WTC11 (cell line): ENCODE results near the gene TXN2. TPM values are rescaled to one million over a fixed set of nuclear protein-coding genes. Genes with fewer than 3 reads are reported as not detected.
A peak's percentile ranks its signal among the peaks of the same experiment; 100 is the strongest.

Source experiments
- ATAC-seq: fragments of 200-7000 bp; cut with Tn5 transposase; 2 replicates; pipeline ENCODE4 v1.10.0; 2021; ENCODE audit warnings: mild to moderate bottlenecking, moderate library complexity
- CTCF ChIA-PET: fragments of 300-600 bp; sonication (Branson Sonifier 250); formaldehyde crosslinking; loops from one replicate; lab custom pipeline; 2021; ENCODE audit warnings: antibody characterized with exemption; lab: Charles Lee
- POLR2A ChIA-PET: fragments of 350-600 bp; sonication (Branson Sonifier 250); formaldehyde crosslinking; loops from one replicate; lab custom pipeline; 2021; ENCODE audit warnings: antibody characterized with exemption; lab: Charles Lee
- DNase-seq: peaks from one replicate; pipeline ENCODE4 v3.0.0; 2021; ENCODE audit warnings: low spot score
- H3K27ac Mint-ChIP-seq: 2 replicates; pipeline ENCODE4 v1.8.0; 2021; ENCODE audit warnings: mixed read lengths
- H3K27me3 Mint-ChIP-seq: 2 replicates; pipeline ENCODE4 v1.8.0; 2021; ENCODE audit warnings: low read depth, mild to moderate bottlenecking, moderate library complexity, mixed read lengths
- H3K36me3 Mint-ChIP-seq: 2 replicates; pipeline ENCODE4 v1.8.0; 2021; ENCODE audit warnings: mixed read lengths
- H3K4me1 Mint-ChIP-seq: 2 replicates; pipeline ENCODE4 v1.8.0; 2022; ENCODE audit warnings: mixed read lengths
- H3K4me3 Mint-ChIP-seq: 2 replicates; pipeline ENCODE4 v1.8.0; 2021; ENCODE audit warnings: mild to moderate bottlenecking, moderate library complexity, mixed read lengths
- H3K9me3 Mint-ChIP-seq: 2 replicates; pipeline ENCODE4 v1.8.0; 2021; ENCODE audit warnings: mixed read lengths
- AR ChIP-seq: fragments of 250-450 bp; sonication (Bioruptor Pico); IDR thresholded peaks from 2 replicates; pipeline ENCODE4 v1.9.0; 2021; ENCODE audit warnings: mild to moderate bottlenecking
- ESRRA ChIP-seq: sonication (generic); formaldehyde crosslinking; IDR thresholded peaks from 2 replicates; pipeline ENCODE4 v1.8.1; 2022; ENCODE audit warnings: mild to moderate bottlenecking, missing genetic modification reagents, borderline replicate concordance
- FOXJ3 ChIP-seq: sonication (generic); formaldehyde crosslinking; IDR thresholded peaks from 2 replicates; pipeline ENCODE4 v1.9.0; 2021; ENCODE audit warnings: missing genetic modification reagents, mild to moderate bottlenecking, borderline replicate concordance
- FOXP4 ChIP-seq: sonication (generic); formaldehyde crosslinking; IDR thresholded peaks from 2 replicates; pipeline ENCODE4 v1.8.0; 2022; ENCODE audit warnings: mild to moderate bottlenecking, missing genetic modification reagents
- GABPB1 ChIP-seq: sonication (generic); formaldehyde crosslinking; IDR thresholded peaks from 2 replicates; pipeline ENCODE4 v1.8.1; 2023; ENCODE audit warnings: mild to moderate bottlenecking, missing genetic modification reagents
- GRHL2 ChIP-seq: fragments of 250-450 bp; sonication (Bioruptor Pico); IDR thresholded peaks from 2 replicates; pipeline ENCODE4 v1.8.0; 2022; ENCODE audit warnings: mild to moderate bottlenecking, moderate library complexity; ENCODE audit not compliant: insufficient replicate concordance, severe bottlenecking
- IRF2 ChIP-seq: sonication (generic); formaldehyde crosslinking; IDR thresholded peaks from 2 replicates; pipeline ENCODE4 v1.8.0; 2022; ENCODE audit warnings: low read depth, missing genetic modification reagents, borderline replicate concordance
- MAX ChIP-seq: sonication (generic); formaldehyde crosslinking; IDR thresholded peaks from 2 replicates; pipeline ENCODE4 v1.8.0; 2022; ENCODE audit warnings: mild to moderate bottlenecking, missing genetic modification reagents
- NR1H2 ChIP-seq: sonication (generic); formaldehyde crosslinking; IDR thresholded peaks from 2 replicates; pipeline ENCODE4 v1.9.0; 2021; ENCODE audit warnings: mild to moderate bottlenecking, moderate library complexity, missing genetic modification reagents
- OVOL2 ChIP-seq: fragments of 250-450 bp; sonication (Bioruptor Pico); IDR thresholded peaks from 2 replicates; pipeline ENCODE4 v1.9.0; 2021; ENCODE audit warnings: mild to moderate bottlenecking, borderline replicate concordance
- USF2 ChIP-seq: sonication (generic); formaldehyde crosslinking; IDR thresholded peaks from 2 replicates; pipeline ENCODE4 v1.8.1; 2023; ENCODE audit warnings: mild to moderate bottlenecking, missing genetic modification reagents, moderate library complexity
- ZBTB21 ChIP-seq: sonication (generic); formaldehyde crosslinking; IDR thresholded peaks from 2 replicates; pipeline ENCODE4 v1.8.1; 2023; ENCODE audit warnings: mild to moderate bottlenecking, missing genetic modification reagents, borderline replicate concordance
- ZNF121 ChIP-seq: sonication (generic); formaldehyde crosslinking; IDR thresholded peaks from 2 replicates; pipeline ENCODE4 v1.8.0; 2023; ENCODE audit warnings: missing genetic modification reagents
- ZNF232 ChIP-seq: sonication (generic); formaldehyde crosslinking; IDR thresholded peaks from 2 replicates; pipeline ENCODE4 v1.8.0; 2022; ENCODE audit warnings: mild to moderate bottlenecking, missing genetic modification reagents
- ZNF416 ChIP-seq: fragments of 250-450 bp; sonication (Bioruptor Pico); IDR thresholded peaks from 2 replicates; pipeline ENCODE4 v1.9.0; 2021; ENCODE audit warnings: mild to moderate bottlenecking, inconsistent platforms
- ZNF423 ChIP-seq: fragments of 250-450 bp; sonication (Bioruptor Pico); IDR thresholded peaks from 2 replicates; pipeline ENCODE4 v2.1.2; 2022; ENCODE audit warnings: mild to moderate bottlenecking, moderate library complexity
- total RNA-seq: library from RNA; stranded (reverse); gene quantifications from 3 replicates; pipeline ENCODE4 v1.2.3, GENCODE V29; 2021
- TF ChIP-seq, protein P1 (sequence below): sonication (generic); formaldehyde crosslinking; IDR thresholded peaks from 2 replicates; pipeline ENCODE4 v1.8.0; 2023; ENCODE audit warnings: mild to moderate bottlenecking, missing genetic modification reagents
- TF ChIP-seq, protein P2 (sequence below): sonication (generic); formaldehyde crosslinking; IDR thresholded peaks from 2 replicates; pipeline ENCODE4 v1.8.1; 2023; ENCODE audit warnings: mild to moderate bottlenecking, moderate library complexity, missing genetic modification reagents
- TF ChIP-seq, protein P3 (sequence below): fragments of 250-450 bp; sonication (Bioruptor Pico); IDR thresholded peaks from 2 replicates; pipeline ENCODE4 v1.8.0; 2021; ENCODE audit warnings: mild to moderate bottlenecking

TXN2 gene
- total RNA-seq, 1 experiment from 2014 or later = 57.6 TPM

DNA sequence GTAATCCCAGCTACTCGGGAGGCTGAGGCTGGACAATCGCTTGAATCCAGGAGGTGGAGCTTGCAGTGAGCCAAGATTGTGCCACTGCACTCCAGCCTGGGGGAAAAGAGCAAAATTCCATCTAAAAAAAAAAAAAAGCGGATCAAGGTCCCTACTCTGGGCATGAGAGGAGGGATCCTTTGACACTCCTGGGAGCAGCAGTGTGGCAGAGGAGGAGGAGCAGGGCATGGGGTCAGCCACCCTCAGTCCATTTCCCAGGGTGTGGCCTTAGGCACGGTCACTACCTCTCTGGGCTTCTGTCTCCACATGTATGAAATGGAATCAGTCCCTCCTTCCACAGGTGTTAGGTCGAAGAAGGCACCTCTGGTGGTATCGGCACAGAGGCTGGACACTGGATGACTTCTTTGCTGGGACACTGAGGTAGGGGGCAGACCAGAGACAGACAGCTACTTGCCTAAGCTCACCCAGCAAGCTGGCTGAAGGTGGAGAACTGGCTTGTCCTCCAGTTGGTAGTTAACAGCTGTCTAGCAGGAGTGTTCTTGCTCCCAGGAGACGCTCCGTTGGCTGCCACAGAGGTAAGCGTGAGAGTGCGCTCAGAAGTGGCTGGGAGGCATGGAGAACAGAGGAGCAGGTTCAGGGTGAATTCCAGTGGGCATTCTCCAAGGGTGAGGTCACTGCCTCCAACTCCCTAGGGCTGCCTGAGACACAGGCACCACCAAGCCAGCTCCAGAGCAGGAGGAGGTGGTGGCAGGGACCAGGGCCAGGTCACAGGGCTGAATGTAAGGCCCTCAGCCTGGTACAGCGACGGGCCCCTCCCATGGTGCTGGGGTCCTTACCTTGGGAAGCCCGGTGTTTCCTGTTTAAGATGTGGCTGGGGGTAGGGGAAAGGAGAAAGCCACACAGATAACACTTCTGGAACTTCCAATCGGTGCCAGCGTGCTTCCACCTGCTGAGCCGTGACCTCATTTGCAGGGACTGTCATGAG lies 19.5 kb downstream of the TXN2 start:
- POLR2A ChIA-PET = no interaction called here
- DNase-seq (no peak), ATAC-seq (peak; percentile 55)

GRCh38 chr22:36460202-36460601 lies 21.2 kb downstream of the TXN2 start:
- no peak overlapping the region for H3K4me3 Mint-ChIP-seq
- CTCF ChIA-PET = interaction anchor here (1.1 to 2.8 kb wide), 4 partner anchors 10 to 159 kb away, joined by 6 to 23 read pairs (median 8); no protein-coding TSS in a partner anchor
- DNase-seq = no peak
- peaks cover 47% of the 10 kb centered on the region for H3K4me1 Mint-ChIP-seq
- no peaks in the 10 kb centered on the region for H3K9me3 Mint-ChIP-seq
- peaks cover 10% of the 10 kb centered on the region for H3K27me3 Mint-ChIP-seq
- no peak for ATAC-seq
- no peak for TF ChIP-seq ZBTB21 (CRISPR knock-in tag)
- TF ChIP-seq, protein P1, sequence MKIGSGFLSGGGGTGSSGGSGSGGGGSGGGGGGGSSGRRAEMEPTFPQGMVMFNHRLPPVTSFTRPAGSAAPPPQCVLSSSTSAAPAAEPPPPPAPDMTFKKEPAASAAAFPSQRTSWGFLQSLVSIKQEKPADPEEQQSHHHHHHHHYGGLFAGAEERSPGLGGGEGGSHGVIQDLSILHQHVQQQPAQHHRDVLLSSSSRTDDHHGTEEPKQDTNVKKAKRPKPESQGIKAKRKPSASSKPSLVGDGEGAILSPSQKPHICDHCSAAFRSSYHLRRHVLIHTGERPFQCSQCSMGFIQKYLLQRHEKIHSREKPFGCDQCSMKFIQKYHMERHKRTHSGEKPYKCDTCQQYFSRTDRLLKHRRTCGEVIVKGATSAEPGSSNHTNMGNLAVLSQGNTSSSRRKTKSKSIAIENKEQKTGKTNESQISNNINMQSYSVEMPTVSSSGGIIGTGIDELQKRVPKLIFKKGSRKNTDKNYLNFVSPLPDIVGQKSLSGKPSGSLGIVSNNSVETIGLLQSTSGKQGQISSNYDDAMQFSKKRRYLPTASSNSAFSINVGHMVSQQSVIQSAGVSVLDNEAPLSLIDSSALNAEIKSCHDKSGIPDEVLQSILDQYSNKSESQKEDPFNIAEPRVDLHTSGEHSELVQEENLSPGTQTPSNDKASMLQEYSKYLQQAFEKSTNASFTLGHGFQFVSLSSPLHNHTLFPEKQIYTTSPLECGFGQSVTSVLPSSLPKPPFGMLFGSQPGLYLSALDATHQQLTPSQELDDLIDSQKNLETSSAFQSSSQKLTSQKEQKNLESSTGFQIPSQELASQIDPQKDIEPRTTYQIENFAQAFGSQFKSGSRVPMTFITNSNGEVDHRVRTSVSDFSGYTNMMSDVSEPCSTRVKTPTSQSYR (CRISPR knock-in tag) = no peak
- no peak for TF ChIP-seq FOXP4 (CRISPR knock-in tag)
- TF ChIP-seq IRF2 (CRISPR knock-in tag) = no peak
- no peak for TF ChIP-seq FOXJ3
- no peak for TF ChIP-seq ZNF416 (CRISPR knock-in tag)
- TF ChIP-seq, protein P2, sequence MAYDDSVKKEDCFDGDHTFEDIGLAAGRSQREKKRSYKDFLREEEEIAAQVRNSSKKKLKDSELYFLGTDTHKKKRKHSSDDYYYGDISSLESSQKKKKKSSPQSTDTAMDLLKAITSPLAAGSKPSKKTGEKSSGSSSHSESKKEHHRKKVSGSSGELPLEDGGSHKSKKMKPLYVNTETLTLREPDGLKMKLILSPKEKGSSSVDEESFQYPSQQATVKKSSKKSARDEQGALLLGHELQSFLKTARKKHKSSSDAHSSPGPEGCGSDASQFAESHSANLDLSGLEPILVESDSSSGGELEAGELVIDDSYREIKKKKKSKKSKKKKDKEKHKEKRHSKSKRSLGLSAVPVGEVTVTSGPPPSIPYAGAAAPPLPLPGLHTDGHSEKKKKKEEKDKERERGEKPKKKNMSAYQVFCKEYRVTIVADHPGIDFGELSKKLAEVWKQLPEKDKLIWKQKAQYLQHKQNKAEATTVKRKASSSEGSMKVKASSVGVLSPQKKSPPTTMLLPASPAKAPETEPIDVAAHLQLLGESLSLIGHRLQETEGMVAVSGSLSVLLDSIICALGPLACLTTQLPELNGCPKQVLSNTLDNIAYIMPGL (CRISPR knock-in tag) = no peak
- TF ChIP-seq NR1H2 (CRISPR knock-in tag) = no peak
- no peak for TF ChIP-seq ESRRA
- TF ChIP-seq MAX (CRISPR knock-in tag) = no peak
- no peak for TF ChIP-seq OVOL2 (CRISPR knock-in tag)
- no peak for TF ChIP-seq AR (CRISPR knock-in tag)
- no peak for TF ChIP-seq ZNF121 (CRISPR knock-in tag)
- POLR2A ChIA-PET = interaction anchor here (1.2 to 1.9 kb wide), 2 partner anchors 50 to 90 kb away, joined by 3 to 17 read pairs; no protein-coding TSS in a partner anchor
- H3K27ac Mint-ChIP-seq = no peak overlapping the region; the same call in 1 of the 2 replicates
- H3K36me3 Mint-ChIP-seq = no peaks in the 10 kb centered on the region

More for the DNA sequence above, 19.5 kb downstream of the TXN2 start:
- TF ChIP-seq ZNF423 (CRISPR knock-in tag) (no peak), USF2 (CRISPR knock-in tag) (no peak), ZNF232 (CRISPR knock-in tag) (no peak), GABPB1 (CRISPR knock-in tag) (no peak), GRHL2 (no peak)
- TF ChIP-seq, protein P3, sequence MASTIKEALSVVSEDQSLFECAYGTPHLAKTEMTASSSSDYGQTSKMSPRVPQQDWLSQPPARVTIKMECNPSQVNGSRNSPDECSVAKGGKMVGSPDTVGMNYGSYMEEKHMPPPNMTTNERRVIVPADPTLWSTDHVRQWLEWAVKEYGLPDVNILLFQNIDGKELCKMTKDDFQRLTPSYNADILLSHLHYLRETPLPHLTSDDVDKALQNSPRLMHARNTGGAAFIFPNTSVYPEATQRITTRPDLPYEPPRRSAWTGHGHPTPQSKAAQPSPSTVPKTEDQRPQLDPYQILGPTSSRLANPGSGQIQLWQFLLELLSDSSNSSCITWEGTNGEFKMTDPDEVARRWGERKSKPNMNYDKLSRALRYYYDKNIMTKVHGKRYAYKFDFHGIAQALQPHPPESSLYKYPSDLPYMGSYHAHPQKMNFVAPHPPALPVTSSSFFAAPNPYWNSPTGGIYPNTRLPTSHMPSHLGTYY (CRISPR knock-in tag) = no peak
- Mint-ChIP-seq H3K4me1 (peaks cover 37% of the 10 kb centered on the region), H3K9me3 (no peaks in the 10 kb centered on the region), H3K4me3 (no peak overlapping the region), H3K27ac (peak overlapping the region; percentile 85), H3K27me3 (peaks cover 6% of the 10 kb centered on the region), H3K36me3 (no peaks in the 10 kb centered on the region)
- CTCF ChIA-PET = interaction anchor here (0.6 to 3.2 kb wide), 5 partner anchors 8 to 161 kb away, joined by 3 to 16 read pairs (median 4); no protein-coding TSS in a partner anchor
